HTERT RPE-1 (cell line): ENCODE data around the gene SLFN11.
"Not testable (repeated sequence)": the region's sequence is repeated elsewhere in the genome, so short reads cannot be mapped to it uniquely, and the experiment has no call there.

ENCODE experiments used
- in situ Hi-C: fragments of 300-500 bp; cut with MboI; formaldehyde crosslinking; loops from 4 replicates; pipeline ENCODE4 v1.14.3; 2020; ENCODE audit warnings: low sequenced_read_pairs

The SLFN11 gene

GRCh38 chr17:35359398-35359797, 14.0 kb downstream of the SLFN11 start:
- in situ Hi-C loops: no loop called here

DNA sequence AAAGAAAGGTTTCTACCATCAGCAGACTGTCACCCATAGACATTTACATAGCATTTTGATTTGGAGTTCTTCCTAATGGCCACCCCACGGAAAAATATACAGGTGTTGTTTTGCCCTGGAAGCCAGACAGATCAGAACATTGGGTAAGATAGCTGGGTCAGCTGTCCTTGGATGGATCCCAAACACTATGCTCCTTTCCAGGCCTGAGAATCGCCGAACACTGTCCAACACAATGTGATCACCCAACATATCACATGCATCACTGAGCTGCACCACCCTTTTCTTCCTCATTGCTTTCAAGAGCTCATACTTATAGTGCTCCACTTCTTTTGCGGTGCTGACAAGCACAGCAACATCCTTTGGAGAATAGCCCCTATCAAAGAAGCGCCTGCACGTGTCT, 21.1 kb downstream of the SLFN11 start:
- in situ Hi-C loops: no loop called here

GRCh38 chr17:35350493-35350892, 22.9 kb downstream of the SLFN11 start:
- in situ Hi-C loops: no loop called here

- in situ Hi-C loops: no loop called here
Measured at GRCh38 chr17:35345926-35346771, 27.3 kb downstream of the SLFN11 start.

- in situ Hi-C loops: no loop called here
Measured at GRCh38 chr17:35345445-35345925, 27.9 kb downstream of the SLFN11 start.

- in situ Hi-C loops: no loop called here
Measured at GRCh38 chr17:35344262-35344661, 29.2 kb downstream of the SLFN11 start.

DNA sequence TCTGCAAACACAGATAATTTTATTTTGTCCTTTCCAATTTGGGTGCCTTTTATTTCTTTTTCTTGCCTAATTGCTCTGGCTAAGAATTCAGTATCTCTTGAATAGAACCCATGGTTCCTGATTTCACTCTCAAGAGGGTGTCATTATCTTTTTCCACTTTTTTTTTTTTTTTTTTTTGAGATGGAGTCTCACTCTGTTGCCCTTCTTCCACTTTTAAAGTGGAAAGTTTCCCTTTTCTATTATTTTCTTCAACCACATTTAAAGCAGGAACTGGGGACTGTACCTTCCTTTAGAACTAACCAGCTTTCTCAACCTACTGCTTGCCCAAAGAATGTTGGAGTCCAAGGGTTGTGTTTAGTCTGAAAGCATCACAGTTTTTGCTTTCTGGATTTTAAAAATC, 31.1 kb downstream of the SLFN11 start:
- in situ Hi-C loops: no loop called here

- in situ Hi-C loops: no loop called here
Measured at GRCh38 chr17:35341411-35341992, 31.9 kb downstream of the SLFN11 start.

GRCh38 chr17:35338230-35338629, 35.2 kb downstream of the SLFN11 start:
- in situ Hi-C loops: no loop called here

DNA sequence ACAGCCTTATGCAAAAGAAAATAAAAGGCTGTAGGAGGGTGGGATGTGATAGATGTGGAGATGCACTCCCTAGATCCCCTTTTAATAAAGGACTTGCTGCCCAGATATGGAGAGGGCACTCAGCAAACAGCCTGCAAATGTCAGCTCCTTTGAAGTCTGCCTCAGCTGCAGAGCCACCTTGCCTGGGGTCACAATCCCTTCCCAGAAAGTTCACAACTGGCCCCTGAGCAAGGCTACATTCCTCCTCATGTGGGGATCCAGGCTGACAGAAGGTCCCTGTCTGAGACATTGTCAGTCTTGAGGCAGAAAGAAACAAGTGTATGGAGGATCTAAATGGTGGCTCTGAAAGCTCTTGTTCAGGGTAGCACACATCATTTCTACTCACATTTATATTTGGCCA, 36.1 kb downstream of the SLFN11 start:
- in situ Hi-C loops: no loop called here

- in situ Hi-C loops: not testable (repeated sequence)
Measured at GRCh38 chr17:35333578-35333977, 39.8 kb downstream of the SLFN11 start.

DNA sequence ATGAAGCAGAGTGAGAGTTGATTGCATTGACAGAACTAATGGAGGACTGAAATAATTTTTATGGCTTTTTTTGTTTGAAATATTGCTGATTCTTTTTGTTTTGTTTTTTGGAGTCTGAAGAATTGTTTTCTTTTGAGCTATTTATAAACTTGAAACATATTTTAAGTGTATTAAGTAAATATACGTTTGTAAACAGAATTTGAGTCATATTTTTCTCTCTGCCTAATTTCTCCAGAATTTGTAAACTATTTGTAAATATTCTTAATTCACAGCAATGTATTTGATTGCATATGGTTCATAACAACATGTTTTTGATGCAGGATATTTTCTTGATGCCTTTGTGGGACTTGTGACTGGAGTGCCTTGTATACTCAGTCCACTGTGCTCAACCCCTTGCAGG, 50.7 kb downstream of the SLFN11 start:
- in situ Hi-C loops: no loop called here

GRCh38 chr17:35315971-35316370, 57.5 kb downstream of the SLFN11 start:
- in situ Hi-C loops: no loop called here

GRCh38 chr17:35315283-35315682, 58.1 kb downstream of the SLFN11 start:
- in situ Hi-C loops: no loop called here

DNA sequence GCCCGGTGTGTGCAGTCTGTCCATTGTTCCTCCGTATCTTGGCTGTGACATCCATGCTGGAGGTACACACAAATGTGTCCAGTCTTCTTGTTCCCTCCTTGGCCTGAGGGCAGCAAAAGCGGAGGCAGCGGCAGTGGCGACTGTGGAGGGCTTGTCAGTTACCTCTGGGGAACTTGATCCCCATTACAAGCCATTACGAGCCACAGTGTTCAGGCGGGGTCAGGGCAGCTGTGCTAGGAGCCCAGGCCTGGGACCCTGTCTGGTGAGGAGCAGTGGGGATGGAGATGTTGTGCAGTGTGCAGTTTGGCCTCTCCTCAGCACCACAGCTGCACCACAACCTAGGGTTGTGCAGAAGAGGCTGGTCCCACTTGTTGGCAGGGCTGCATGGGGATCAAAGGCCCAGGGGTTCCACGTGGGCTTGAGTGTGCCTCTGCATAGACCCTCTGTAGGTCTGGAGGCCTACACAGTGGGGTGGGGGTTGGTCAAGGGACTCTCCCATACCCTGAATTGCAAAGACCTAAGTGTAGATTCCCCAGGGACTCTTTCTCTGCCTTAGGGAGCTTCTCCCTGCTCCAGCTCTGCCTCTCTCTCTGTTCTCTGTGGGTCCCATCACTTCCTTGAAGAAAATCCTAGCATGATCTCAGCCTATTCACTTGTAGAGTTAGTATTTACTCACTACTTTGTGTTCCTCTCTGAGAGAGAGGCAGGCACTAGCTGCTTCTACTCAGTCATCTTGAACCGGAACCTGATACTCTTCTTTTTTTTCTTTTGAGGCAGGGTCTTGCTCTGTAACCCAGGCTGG, 58.8 kb downstream of the SLFN11 start:
- in situ Hi-C loops: no loop called here

DNA sequence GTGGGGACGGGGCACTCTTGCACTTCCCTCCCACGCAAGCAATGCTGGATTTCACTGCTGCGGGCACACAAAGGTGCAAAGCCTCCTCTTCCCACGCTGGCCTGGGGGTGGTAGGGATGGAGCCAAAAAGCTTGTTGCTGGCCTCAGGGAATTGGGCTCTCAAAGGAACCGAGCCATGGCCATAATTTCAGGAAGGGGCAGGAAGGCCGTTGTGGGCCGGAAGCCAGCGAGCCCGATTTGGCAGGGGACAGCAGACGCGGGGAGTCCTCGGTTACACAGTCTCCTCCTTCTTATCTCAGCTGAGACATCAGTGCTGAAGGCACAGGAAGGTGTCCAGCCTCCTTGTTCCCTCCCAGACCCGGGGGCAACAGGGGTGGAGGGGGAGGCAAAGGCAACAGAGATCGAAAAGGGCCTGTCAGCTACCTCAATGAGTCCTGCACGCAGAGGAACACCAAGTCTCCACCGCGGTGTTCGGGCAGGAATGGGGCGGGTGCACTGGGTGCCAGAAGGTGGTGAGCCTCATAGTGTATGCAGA, 59.5 kb downstream of the SLFN11 start:
- in situ Hi-C loops: no loop called here

DNA sequence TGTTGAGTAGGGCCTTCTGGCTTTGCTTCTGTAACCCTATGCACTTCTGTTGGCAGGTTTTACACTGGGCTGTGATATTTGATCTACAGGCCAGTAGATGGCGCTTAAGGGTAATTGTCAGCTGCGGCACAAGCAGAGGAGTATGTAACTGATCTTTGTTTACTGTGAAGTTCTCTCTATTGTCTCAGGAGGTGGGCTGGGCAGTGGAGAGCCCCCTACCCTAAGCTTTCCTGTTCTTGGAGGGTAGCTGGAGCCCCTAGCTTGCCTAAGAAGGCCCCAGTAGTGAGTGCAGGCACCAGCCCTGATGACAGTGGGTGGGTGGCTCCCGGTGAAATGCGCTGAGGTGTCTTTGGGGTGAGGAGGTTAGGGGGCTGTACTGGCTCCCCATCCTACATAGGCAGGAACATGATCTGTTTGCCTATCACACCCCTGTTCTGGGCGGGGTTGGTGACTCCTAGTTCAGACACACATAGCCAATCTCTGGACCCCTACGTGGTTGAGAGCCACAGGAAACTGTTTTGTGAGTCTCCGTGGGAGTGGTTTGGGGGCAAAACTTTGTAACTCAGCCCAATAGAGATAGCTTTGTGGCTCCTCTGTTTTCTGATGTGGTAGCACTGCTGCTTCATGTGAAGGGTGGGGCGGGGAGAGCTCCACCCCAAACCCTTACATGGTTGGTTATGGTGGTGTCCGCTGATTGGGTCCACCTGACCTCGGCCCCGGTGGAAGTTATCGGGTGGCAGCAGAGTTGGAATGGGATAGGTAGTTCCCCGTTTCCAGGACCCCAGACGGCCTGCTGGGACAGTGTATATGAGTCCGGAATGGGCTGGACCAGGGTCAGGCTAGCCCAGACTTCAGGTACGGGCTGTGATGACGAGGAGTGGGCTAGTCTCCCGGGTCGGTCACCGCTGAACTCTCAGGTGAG, 60.4 kb downstream of the SLFN11 start:
- in situ Hi-C loops: no loop called here

DNA sequence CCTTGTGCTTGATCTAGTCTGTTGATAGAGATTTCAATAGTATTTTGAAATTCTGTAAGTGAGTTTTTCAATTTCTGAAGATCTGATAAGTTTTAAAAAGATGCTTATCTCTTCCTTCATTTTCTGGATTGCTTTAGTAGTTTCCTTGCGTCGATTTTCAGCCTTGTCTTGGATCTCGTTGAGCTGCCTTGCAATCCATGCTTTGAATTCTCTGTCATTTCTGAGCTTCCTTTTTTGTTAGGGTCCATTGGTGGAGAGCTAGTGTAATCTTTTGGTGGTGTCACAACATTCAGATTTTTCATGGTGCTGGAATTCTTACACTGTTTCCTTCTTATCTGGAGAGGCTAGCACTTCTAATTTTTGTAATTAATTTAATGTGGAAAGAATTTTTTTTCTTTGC, 61.1 kb downstream of the SLFN11 start:
- in situ Hi-C loops: no loop called here

- in situ Hi-C loops: not testable (repeated sequence)
Measured at GRCh38 chr17:35309345-35309744, 64.1 kb downstream of the SLFN11 start.
